CD14-positive monocyte (primary cell): ENCODE results near the gene FGB. TPM values are rescaled to one million over a fixed set of nuclear protein-coding genes. Genes with fewer than 3 reads are reported as not detected.

Source experiments
- DNase-seq, 3 donors: peaks; one replicate each; pipeline ENCODE4 v3.0.0-alpha.2; 2011 to 2022
- H2AFZ ChIP-seq: 2 replicates; pipeline ENCODE4 v1.6.0; 2012; ENCODE audit warnings: mild to moderate bottlenecking, low read depth, low read length, inconsistent platforms; ENCODE audit not compliant: insufficient read depth, poor library complexity, severe bottlenecking
- H3K27ac ChIP-seq, 2 donors: 1 replicate in 1 of 2; 2 replicates in 1 of 2; pipeline ENCODE4 v1.5.1; 2012 to 2013; ENCODE audit warnings: low read length in 2 of 2, control low read depth in 1 of 2, inconsistent platforms in 1 of 2, low read depth in 1 of 2, mild to moderate bottlenecking in 1 of 2
- H3K27me3 ChIP-seq, 2 donors: one replicate each; pipeline versions ENCODE4 v1.6.0 to v1.6.1; 2011 to 2013; ENCODE audit warnings: low read length in 2 of 2; ENCODE audit not compliant: control insufficient read depth in 2 of 2, insufficient read depth in 2 of 2
- H3K36me3 ChIP-seq, 2 donors: replicated peaks in 1 of 2; 1 replicate in 1 of 2; 2 replicates in 1 of 2; pipeline versions ENCODE4 v1.5.1 to v1.6.1; 2012 to 2013; ENCODE audit warnings: low read length in 2 of 2, control low read depth in 1 of 2, inconsistent platforms in 1 of 2, mild to moderate bottlenecking in 1 of 2; ENCODE audit not compliant: insufficient read depth in 2 of 2, control insufficient read depth in 1 of 2
- H3K4me1 ChIP-seq, 2 donors: 1 replicate in 1 of 2; 2 replicates in 1 of 2; pipeline versions ENCODE4 v1.5.1 to v1.6.1; 2012 to 2013; ENCODE audit warnings: low read length in 2 of 2, control low read depth in 1 of 2, inconsistent platforms in 1 of 2, mild to moderate bottlenecking in 1 of 2, moderate library complexity in 1 of 2; ENCODE audit not compliant: insufficient read depth in 2 of 2, control insufficient read depth in 1 of 2
- H3K4me2 ChIP-seq: replicated peaks from 2 replicates; pipeline ENCODE3; 2012; ENCODE audit warnings: low read length, moderate library complexity, mild to moderate bottlenecking; ENCODE audit not compliant: poor library complexity, severe bottlenecking; ENCODE audit errors: extremely low read depth
- H3K4me3 ChIP-seq, 3 experiments: fragments of 200-600 bp in 1 of 3; sonication (generic) in 1 of 3; replicated peaks in 1 of 3; 1 replicate in 2 of 3; 2 replicates in 1 of 3; pipeline ENCODE4 v1.5.1; 2011 to 2013; ENCODE audit warnings: low read length in 3 of 3, mild to moderate bottlenecking in 3 of 3, control low read depth in 2 of 3, low read depth in 2 of 3, inconsistent platforms in 1 of 3, moderate library complexity in 1 of 3
- H3K79me2 ChIP-seq: 2 replicates; pipeline ENCODE4 v1.6.0; 2012; ENCODE audit warnings: mild to moderate bottlenecking, control low read depth, inconsistent platforms, low read length, moderate library complexity; ENCODE audit not compliant: insufficient read depth
- H3K9ac ChIP-seq: 2 replicates; pipeline ENCODE4 v1.6.0; 2017; ENCODE audit warnings: low read length, mild to moderate bottlenecking; ENCODE audit not compliant: insufficient read depth, poor library complexity, severe bottlenecking
- H3K9me3 ChIP-seq, 2 donors: replicated peaks in 1 of 2; 1 replicate in 1 of 2; 2 replicates in 1 of 2; pipeline versions ENCODE4 v1.5.1 to v1.6.1; 2012 to 2013; ENCODE audit warnings: low read length in 2 of 2, control low read depth in 1 of 2; ENCODE audit not compliant: control insufficient read depth in 1 of 2, insufficient read depth in 1 of 2
- H4K20me1 ChIP-seq: 2 replicates; pipeline ENCODE4 v1.6.0; 2012; ENCODE audit warnings: mild to moderate bottlenecking, low read length, control low read depth, moderate library complexity; ENCODE audit not compliant: insufficient read depth
- H3K27ac Mint-ChIP-seq, 7 donors: one replicate each; pipeline ENCODE4 v1.8.0; 2020; ENCODE audit warnings: mild to moderate bottlenecking in 7 of 7, mixed read lengths in 7 of 7, moderate library complexity in 6 of 7, inconsistent platforms in 2 of 7
- H3K27me3 Mint-ChIP-seq, 3 donors: one replicate each; pipeline ENCODE4 v1.8.0; 2021 to 2022; ENCODE audit warnings: low read depth in 3 of 3, mild to moderate bottlenecking in 3 of 3, mixed read lengths in 3 of 3, moderate library complexity in 3 of 3, inconsistent platforms in 1 of 3
- H3K36me3 Mint-ChIP-seq, 2 donors: one replicate each; pipeline ENCODE4 v1.8.0; 2020; ENCODE audit warnings: mixed read lengths in 2 of 2, inconsistent platforms in 1 of 2, mild to moderate bottlenecking in 1 of 2
- H3K4me1 Mint-ChIP-seq: one replicate; pipeline ENCODE4 v1.8.0; 2020; ENCODE audit warnings: mild to moderate bottlenecking, mixed read lengths
- H3K4me3 Mint-ChIP-seq, 2 donors: one replicate each; pipeline ENCODE4 v1.8.0; 2020; ENCODE audit warnings: mild to moderate bottlenecking in 2 of 2, mixed read lengths in 2 of 2, moderate library complexity in 1 of 2
- H3K9me3 Mint-ChIP-seq, 7 donors: one replicate each; pipeline ENCODE4 v1.8.0; 2020 to 2022; ENCODE audit warnings: mixed read lengths in 7 of 7, mild to moderate bottlenecking in 6 of 7, moderate library complexity in 6 of 7, inconsistent platforms in 2 of 7
- CTCF ChIP-seq: fragments of 200-600 bp; IDR thresholded peaks from one replicate; pipeline ENCODE4 v1.8.0; 2022; ENCODE audit warnings: antibody characterized with exemption, mild to moderate bottlenecking
- WGBS: methylation state at CpG from one replicate; pipeline ENCODE4 v1.1.5; 2013; ENCODE audit warnings: missing lambda C conversion rate; ENCODE audit not compliant: insufficient coverage; 5-methylcytosine and 5-hydroxymethylcytosine counted together
- intact Hi-C, 2 donors: fragments of 100-400 bp; cut with micrococcal nuclease; formaldehyde crosslinking; loops; one replicate each; pipeline versions ENCODE4 v1.15.0 to v1.15.1; 2023
- polyA plus RNA-seq, 3 donors: library from polyadenylated mRNA; depleted of rRNA in 1 of 3; unstranded in 2 of 3; stranded (reverse) in 1 of 3; fragments of 300-500 nt in 2 of 3; fragments of >200 nt in 1 of 3; fragmentation: Illumina TruSeq in 2 of 3; gene quantifications; 1 replicate in 2 of 3; 2 replicates in 1 of 3; pipeline ENCODE4 v1.2.3, GENCODE V29; 2012 to 2021

Gene FGB
- polyA plus RNA-seq, 3 donors, result not detected

GRCh38 chr4:154617820-154618317 is 55.1 kb downstream of the FGB start:
- Histone ChIP-seq H3K27me3 (no peaks in the 10 kb centered on the region), H3K9ac (no peak overlapping the region), H3K79me2 (no peaks in the 10 kb centered on the region), H3K36me3 (no peaks in the 10 kb centered on the region), H2AFZ (no peak overlapping the region), H3K4me1 (no peaks in the 10 kb centered on the region), H3K27ac (no peak overlapping the region), H3K4me3 (no peak overlapping the region), H3K9me3 (no peaks in the 10 kb centered on the region), H3K4me2 (no peak overlapping the region), H4K20me1 (no peaks in the 10 kb centered on the region)
- intact Hi-C loops, result no loop called here
- Mint-ChIP-seq H3K36me3 (no peaks in the 10 kb centered on the region), H3K4me3 (no peak overlapping the region), H3K4me1 (peaks cover 8% of the 10 kb centered on the region), H3K9me3 (no peaks in the 10 kb centered on the region), H3K27me3 (peaks cover 0 to 3% (median 0%) of the 10 kb centered on the region in 3 donors), H3K27ac (no peak overlapping the region)
- TF ChIP-seq CTCF, result no peak
- 100% methylated on average over 1 of the region's 5 CpGs for WGBS
- DNase-seq, result no peak

GRCh38 chr4:154618708-154619315 is 56.0 kb downstream of the FGB start:
- no peak overlapping the region for H3K4me2 ChIP-seq
- no peaks in the 10 kb centered on the region for H3K36me3 ChIP-seq
- Mint-ChIP-seq H3K9me3 (no peaks in the 10 kb centered on the region), H3K36me3 (no peaks in the 10 kb centered on the region), H3K4me3 (no peak overlapping the region), H3K27me3 (peaks cover 0 to 3% (median 0%) of the 10 kb centered on the region in 3 donors), H3K27ac (no peak overlapping the region), H3K4me1 (peaks cover 8% of the 10 kb centered on the region)
- DNase-seq, result peak in 2 of 3 donors; percentile 3 to 17
- H3K4me3 ChIP-seq, result no peak overlapping the region
- WGBS, result 0% methylated on average over 2 of the region's 4 CpGs
- H3K27me3 ChIP-seq, result no peaks in the 10 kb centered on the region
- no peak overlapping the region for H3K27ac ChIP-seq
- no peak overlapping the region for H2AFZ ChIP-seq
- H3K9ac ChIP-seq, result no peak overlapping the region
- no peaks in the 10 kb centered on the region for H3K4me1 ChIP-seq
- intact Hi-C loops, result no loop called here
- H3K79me2 ChIP-seq, result no peaks in the 10 kb centered on the region
- no peaks in the 10 kb centered on the region for H3K9me3 ChIP-seq
- no peaks in the 10 kb centered on the region for H4K20me1 ChIP-seq
- TF ChIP-seq CTCF, result peak; percentile 39
